Measurements from ENCODE around the gene PPM1A.

Gene PPM1A

DNA sequence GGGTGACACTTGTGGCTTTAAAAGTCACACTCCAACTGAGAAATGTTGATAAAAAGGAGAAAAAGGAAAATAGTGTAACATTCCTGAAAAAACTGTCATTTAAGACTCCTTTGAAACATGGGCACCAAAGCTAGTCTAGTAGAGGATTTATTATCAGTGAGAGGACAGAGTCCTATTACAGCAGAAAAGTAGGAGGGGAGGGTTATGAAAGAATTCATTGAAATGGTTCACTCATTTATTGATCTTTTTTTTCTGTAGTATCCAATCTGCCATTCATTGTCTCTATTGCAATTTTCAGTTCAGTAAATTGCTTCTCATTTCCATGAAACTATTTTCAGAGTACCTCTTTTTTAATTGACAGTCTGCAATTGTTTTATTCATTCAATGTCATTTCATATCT, 25.4 kb downstream of the PPM1A start:
- H3K27me3 Mint-ChIP-seq (ENCODE audit: low read depth): no peaks in the 10 kb centered on the region
- H3K9me3 Mint-ChIP-seq: peaks cover 8% of the 10 kb centered on the region
- TF ChIP-seq, protein P1, sequence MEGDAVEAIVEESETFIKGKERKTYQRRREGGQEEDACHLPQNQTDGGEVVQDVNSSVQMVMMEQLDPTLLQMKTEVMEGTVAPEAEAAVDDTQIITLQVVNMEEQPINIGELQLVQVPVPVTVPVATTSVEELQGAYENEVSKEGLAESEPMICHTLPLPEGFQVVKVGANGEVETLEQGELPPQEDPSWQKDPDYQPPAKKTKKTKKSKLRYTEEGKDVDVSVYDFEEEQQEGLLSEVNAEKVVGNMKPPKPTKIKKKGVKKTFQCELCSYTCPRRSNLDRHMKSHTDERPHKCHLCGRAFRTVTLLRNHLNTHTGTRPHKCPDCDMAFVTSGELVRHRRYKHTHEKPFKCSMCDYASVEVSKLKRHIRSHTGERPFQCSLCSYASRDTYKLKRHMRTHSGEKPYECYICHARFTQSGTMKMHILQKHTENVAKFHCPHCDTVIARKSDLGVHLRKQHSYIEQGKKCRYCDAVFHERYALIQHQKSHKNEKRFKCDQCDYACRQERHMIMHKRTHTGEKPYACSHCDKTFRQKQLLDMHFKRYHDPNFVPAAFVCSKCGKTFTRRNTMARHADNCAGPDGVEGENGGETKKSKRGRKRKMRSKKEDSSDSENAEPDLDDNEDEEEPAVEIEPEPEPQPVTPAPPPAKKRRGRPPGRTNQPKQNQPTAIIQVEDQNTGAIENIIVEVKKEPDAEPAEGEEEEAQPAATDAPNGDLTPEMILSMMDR (IDR thresholded peaks at IDR 0.05; ENCODE audit: unreplicated experiment in 3 of 3): no peak
- no peak overlapping the region for H3K4me3 Mint-ChIP-seq
- H3K27ac Mint-ChIP-seq: peak overlapping the region in 1 of 3 experiments; percentile 24
- peaks cover 23% of the 10 kb centered on the region for H3K4me1 Mint-ChIP-seq
- H3K36me3 Mint-ChIP-seq (ENCODE audit: low read depth): peaks cover 42% of the 10 kb centered on the region

DNA sequence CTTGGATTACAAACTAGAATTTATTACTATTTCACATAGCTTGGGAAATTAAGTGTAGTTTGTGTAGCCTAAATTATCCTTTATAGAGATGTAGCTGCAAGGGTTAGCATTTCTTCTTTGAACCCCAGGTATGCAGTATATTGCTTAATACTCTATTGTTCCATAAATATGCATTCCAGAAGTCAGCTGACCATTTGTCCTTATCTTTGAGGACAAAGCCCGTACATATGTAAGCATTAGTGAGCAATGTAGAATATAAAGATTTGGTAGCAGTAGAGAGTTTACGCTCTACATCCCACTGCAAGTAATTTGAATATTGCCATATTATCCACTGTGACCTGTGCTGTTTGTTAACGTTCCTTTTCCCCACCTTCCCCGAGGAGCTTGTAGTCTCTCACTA, 26.9 kb downstream of the PPM1A start:
- Mint-ChIP-seq H3K4me3 (no peak overlapping the region), H3K4me1 (peaks cover 23% of the 10 kb centered on the region), H3K36me3 (ENCODE audit: low read depth) (peaks cover 41% of the 10 kb centered on the region), H3K9me3 (peaks cover 5% of the 10 kb centered on the region), H3K27me3 (ENCODE audit: low read depth) (no peaks in the 10 kb centered on the region), H3K27ac (peak overlapping the region in 1 of 3 experiments; percentile 19)
- TF ChIP-seq, protein P1 (IDR thresholded peaks at IDR 0.05; ENCODE audit: unreplicated experiment in 3 of 3): no peak

DNA sequence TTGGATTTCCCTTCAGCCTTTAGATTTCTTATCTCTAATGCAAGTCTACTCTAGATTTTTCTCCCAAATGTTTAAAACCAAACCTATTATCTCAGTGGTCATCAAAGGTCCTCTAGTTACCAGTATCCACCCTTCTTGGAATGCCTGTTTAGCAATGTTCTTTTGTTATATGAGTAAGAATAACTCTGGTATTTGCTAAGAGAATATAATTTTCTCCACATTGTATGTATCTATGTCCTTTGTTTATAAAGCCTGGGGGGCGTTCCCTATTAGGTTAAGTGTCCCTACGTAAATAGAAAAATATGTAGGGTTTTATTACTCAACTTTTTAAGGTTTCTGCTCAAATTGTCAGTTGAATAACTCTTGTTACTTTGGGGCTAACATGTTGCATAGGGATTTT, 27.3 kb downstream of the PPM1A start:
- Mint-ChIP-seq H3K9me3 (peaks cover under 1% of the 10 kb centered on the region), H3K36me3 (ENCODE audit: low read depth) (peaks cover 37% of the 10 kb centered on the region), H3K27me3 (ENCODE audit: low read depth) (no peaks in the 10 kb centered on the region), H3K27ac (peak overlapping the region in 1 of 3 experiments; percentile 19), H3K4me3 (no peak overlapping the region), H3K4me1 (peaks cover 23% of the 10 kb centered on the region)
- TF ChIP-seq, protein P1 (IDR thresholded peaks at IDR 0.05; ENCODE audit: unreplicated experiment in 3 of 3): no peak

DNA sequence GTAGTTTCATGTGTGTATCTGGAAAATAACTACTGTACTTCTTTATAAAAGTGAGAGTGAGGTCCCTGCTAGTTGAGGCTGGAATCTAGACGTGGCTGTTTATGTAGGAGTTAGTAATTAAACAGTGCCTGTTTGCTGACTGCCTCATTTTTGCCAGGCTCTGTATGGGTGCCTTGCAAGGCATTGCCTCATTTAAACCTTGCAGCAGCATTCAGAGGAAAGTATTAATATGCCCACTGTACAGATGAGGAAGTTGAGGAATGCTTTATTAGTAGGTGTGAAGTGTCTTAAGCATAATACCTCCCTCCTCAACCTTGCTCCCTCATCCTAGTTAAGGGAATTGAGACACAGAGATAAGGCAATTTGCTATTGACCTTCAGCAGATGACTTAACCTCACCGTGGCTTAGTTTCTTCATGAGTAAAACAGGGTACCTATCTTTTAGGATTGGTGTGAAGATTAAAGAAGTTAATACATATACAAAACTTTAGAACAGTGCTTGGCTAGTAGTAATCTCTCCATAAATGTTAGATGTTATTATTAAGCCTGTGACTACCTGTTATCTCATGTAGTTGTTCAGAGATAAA, 28.7 kb downstream of the PPM1A start:
- Mint-ChIP-seq H3K4me1 (peaks cover 23% of the 10 kb centered on the region), H3K27ac (no peak overlapping the region), H3K27me3 (ENCODE audit: low read depth) (no peaks in the 10 kb centered on the region), H3K9me3 (no peaks in the 10 kb centered on the region), H3K36me3 (ENCODE audit: low read depth) (peaks cover 34% of the 10 kb centered on the region), H3K4me3 (no peak overlapping the region)
- TF ChIP-seq, protein P1 (IDR thresholded peaks at IDR 0.05; ENCODE audit: unreplicated experiment in 3 of 3): no peak

DNA sequence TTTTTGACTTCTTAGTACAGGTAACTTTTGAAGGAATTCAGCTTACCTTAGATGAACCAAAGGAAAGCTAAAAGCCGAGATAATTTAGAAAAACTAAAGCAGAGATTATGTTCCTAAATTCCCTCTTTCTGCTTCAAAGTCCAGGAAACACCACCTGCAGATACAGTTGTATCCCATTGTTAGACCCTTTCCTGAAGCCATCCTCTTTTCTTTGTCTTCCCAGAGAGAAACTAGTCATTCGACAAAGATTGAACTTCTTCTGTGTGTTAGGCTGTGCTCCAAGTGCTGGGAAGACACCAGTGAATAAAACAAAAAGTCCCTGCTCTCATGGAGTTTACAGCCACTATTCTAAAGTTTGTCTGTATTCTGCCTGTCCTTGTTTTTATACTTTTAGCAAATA, 29.3 kb downstream of the PPM1A start:
- H3K9me3 Mint-ChIP-seq: no peaks in the 10 kb centered on the region

More for the DNA sequence above, 29.3 kb downstream of the PPM1A start:
- Mint-ChIP-seq H3K27me3 (ENCODE audit: low read depth) (no peaks in the 10 kb centered on the region), H3K36me3 (ENCODE audit: low read depth) (peaks cover 41% of the 10 kb centered on the region), H3K4me1 (peaks cover 18% of the 10 kb centered on the region), H3K27ac (peak overlapping the region in 1 of 3 experiments; percentile 29), H3K4me3 (no peak overlapping the region)
- TF ChIP-seq, protein P1 (IDR thresholded peaks at IDR 0.05; ENCODE audit: unreplicated experiment in 3 of 3): no peak

Measured in nephron (organoid).